SIG-M5 treated with dmso at 0.1 percent for 504 hours (cell line): ENCODE data around the gene NRL.

Source experiments
- DNase-seq: peaks from one replicate; lab custom pipeline; 2025; ENCODE audit not compliant: unreplicated experiment; lab: John Stamatoyannopoulos, UW

NRL gene

DNA sequence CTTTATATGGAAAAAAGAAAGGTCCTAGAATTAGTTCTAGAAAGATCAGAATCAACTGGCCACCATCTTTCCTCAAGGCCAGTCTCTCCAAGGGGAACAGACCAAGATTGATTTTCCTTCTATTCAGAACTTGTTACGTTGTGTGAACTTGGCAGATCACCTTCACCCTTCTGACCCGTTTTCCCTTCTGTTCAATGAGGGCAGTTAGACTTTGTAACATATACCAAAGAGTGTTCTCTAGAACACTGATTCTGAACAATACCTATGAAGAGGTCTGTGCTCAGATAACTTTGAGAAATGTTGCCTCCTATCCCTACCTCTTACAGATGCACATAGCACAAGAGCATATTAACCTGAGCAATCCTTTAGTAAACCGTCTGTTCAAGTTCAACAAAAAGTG is 31.3 kb downstream of the NRL start:
- no peak for DNase-seq

DNA sequence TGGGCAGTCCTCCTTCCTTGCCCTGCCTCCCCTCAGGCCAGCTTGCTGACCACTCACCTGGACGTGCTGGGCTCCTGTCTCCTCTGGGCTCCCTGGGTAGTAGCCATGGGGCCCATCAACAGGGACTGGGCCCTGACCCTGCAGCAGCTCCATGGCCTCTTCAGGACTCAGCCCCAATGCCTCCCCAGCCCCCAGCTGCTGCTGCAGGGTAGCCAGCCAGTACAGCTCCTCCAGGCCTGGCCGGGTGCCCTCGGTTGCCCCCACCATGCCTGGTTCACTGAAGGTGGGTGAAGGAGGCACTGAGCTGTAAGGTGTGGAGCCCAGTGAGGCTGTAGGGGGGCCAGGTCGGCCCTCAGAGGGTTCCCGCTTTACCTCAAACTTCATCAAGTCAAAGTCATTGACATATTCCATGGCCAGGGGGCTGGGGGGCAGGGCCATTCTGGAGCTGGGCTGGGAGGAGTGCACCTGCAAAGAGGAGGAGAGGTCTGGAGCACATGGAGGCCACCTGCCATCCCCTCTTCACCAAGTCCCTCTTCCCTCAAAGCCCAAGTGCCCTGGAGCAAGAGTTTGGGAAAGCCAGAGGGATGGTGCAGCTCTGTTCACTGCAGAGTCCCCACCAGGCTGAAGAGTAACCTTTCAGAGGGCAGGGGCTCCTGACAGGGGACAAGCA is 32.2 kb downstream of the NRL start:
- DNase-seq: no peak

DNA sequence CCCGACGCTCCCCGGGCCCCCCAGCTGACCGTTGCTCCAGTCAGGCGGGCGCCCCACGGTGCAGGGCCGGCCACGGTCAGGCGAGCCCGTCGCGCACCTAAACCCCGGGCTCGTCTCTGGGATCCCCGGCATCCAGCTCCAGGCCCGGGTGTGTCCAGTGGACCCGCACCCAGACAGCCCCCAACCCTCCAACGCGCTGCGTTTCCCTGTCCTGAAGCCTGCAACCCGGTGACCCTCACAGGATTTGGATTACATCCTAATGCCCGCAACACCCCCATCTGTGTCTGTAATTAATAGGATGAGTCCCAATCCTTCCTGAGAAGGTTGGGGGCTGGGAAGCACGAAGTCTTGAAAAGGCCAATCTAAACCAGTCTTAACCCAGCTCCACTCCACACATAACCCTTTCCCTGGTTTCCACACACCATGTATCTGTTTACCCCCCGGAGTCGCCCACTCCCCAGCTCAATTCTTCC is 33.0 kb downstream of the NRL start:
- no peak for DNase-seq

GRCh38 chr14:24080888-24081738 is 33.6 kb downstream of the NRL start:
- DNase-seq: peak; percentile 37

- DNase-seq: no peak
Measured at GRCh38 chr14:24080142-24080530, 34.6 kb downstream of the NRL start.

DNA sequence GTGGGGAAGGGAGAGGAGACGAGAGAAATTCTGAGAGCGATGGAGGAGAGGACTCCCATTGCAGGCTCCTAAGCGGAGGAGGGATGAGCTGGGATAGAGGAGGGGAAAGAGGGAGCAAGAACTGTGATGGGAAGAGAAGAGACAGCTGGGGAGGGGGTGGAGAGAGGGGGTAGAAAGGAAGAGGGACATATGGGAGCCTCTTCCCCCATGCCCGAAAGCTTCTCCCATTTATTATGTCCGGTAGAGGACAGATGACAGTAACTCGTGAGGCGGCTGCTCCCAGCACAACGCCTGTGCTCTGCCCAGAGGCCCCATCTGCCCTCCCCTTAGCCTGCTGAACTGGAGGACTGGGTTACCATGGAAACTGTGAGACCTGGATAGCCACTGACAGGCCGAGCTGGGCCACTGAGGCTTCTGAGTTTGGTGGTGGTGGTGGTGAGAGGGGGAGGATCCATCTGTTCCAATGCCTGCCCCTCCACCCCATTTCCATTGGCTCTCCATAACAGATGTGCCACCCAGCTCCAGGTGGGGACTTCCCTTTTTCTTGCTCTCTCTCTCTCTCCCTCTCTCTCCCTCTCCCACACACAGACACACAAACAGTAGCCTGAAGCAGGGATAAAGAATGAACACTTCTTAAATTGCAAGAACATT is 35.1 kb downstream of the NRL start:
- no peak for DNase-seq

GRCh38 chr14:24078146-24078545 is 36.6 kb downstream of the NRL start:
- DNase-seq: no peak

GRCh38 chr14:24077086-24077485 is 37.7 kb downstream of the NRL start:
- DNase-seq: no peak

DNA sequence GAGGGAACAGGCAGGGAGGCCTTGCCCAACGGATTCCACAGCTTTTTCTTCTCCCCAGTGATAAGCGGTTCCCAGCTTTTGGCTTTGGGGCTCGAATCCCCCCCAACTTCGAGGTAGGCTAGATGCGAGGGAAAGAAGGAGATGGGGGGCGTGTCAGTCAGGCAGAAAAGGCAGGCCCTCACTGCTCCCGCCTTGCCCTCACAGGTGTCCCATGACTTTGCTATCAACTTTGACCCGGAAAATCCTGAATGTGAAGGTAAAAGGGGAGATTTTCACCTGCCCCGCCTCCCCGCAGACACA is 38.5 kb downstream of the NRL start:
- no peak for DNase-seq

DNA sequence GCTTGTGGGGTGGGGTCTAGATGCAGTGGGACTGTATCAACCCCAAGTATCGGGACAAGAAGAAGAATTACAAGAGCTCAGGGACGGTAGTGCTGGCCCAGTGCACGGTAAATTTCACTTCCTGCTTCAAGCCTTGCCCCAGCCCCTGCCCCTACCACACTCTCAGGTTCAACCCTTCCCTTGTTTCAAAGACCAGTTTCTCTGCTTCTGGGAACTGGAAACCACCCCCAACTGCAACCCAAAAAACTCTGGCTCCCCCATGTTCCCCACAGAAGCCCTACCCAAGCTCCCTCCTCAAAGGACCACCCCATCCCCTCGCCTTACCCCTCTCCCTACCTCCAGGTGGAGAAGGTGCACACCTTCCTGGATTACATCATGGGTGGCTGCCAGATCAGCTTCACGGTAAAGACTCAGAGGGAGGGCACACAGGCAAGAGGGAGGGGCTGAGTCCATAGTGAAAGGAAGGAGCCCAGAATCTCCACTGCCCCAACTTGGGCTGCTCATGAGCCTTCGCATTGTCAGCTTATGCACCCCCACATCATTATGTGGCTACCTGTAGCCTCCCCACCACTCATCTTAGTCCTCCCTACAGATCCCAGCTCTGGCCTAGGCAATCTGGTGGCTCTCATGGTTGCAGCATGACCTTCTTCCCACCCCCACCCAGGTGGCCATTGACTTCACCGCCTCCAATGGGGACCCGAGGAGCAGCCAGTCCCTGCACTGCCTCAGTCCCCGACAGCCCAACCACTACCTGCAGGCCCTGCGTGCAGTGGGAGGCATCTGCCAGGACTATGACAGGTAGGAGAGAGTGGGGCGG is 39.1 kb downstream of the NRL start:
- no peak for DNase-seq

- DNase-seq: no peak
Measured at GRCh38 chr14:24074625-24075484, 39.9 kb downstream of the NRL start.

DNA sequence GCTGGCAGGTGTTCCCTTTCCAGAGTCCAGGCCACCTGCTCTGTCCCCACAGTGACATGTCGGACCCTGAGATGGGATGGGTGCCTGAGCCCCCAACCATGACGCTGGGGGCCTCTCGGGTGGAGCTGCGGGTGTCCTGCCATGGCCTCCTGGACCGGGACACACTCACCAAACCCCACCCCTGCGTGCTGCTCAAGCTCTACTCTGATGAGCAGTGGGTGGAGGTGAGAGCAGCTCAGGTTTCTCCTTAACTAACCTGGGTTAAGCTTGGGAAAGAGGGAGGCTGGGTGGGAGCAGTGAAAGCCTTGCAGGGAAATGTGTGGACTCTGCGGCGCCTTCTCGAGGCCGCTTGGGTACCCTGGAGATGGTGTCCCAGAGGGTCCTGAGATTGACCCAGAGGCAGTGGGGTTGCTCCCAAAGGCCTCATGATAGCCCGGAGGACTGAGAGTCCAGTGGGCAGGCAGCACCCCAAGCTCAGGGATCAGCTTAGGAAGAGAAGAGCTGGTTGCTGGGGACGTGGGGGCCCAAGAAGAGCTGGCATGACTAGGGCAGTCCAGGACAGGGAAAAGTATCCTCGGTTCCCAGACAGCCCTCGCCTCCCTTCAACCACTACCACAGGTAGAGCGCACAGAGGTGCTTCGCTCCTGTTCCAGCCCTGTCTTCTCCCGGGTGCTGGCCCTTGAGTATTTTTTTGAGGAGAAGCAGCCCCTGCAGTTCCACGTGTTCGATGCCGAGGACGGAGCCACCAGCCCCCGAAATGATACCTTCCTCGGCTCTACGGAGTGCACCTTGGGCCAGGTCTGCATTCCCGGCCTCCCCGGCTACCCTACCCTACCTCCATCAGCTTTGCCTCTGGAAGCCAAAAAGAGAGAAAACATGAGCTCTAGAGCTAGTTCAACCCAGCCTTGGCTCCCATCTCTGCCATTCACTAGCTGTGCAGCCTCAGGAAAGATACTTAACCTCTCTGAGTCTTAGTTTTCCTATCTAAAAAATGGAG is 41.6 kb downstream of the NRL start:
- no peak for DNase-seq

- DNase-seq: no peak
Measured at GRCh38 chr14:24072436-24072835, 42.3 kb downstream of the NRL start.

DNA sequence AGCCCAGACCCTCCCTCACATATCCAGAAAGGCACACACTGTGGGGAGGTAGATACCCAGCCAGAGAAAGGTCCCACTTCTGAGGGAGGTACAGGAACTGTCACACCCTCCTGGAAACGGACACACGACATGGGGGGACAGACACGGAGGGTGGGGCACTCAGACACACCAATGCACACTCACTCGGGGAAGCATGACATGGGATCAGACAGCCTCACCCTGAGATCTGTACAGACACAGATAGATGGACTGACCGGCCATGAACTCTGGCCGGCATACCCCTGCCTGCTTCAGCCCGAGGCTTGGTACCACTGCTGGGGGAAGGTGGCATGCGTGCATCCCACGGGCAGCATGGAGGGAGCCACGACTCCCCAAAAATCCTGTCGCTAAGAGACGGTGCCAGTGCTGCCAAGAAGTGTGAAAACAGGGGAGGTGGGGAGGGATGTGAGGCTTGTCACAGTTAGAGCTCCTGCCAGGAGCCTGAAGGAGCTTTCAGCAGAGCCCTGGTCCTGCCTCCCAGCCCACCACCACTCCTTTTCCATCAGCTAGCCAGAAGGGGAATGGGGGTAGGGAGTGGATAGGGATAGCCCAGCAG is 42.8 kb downstream of the NRL start:
- DNase-seq: no peak

- no peak for DNase-seq
Measured at GRCh38 chr14:24071144-24071697, 43.5 kb downstream of the NRL start, which contains the start of gene CPNE6. Gene CPNE6 (plus strand): TSS chr14:24071562. CDS start chr14:24072937, 1,375 bp downstream.

- DNase-seq: peak; percentile 11
Measured at GRCh38 chr14:24070285-24071143, 44.2 kb downstream of the NRL start.

GRCh38 chr14:24069411-24069735 is 45.4 kb downstream of the NRL start:
- DNase-seq: no peak
